HCT116 (cell line): ENCODE data around the gene ZNF367. TPM values are rescaled to one million over a fixed set of nuclear protein-coding genes. Genes with fewer than 3 reads are reported as not detected.

Experiments
- ATAC-seq: fragments of 200-7000 bp; cut with Tn5 transposase; 2 replicates; pipeline ENCODE4 v1.9.1; 2020; ENCODE audit warnings: mild to moderate bottlenecking, moderate library complexity
- BruUV-seq: library from RNA; stranded (reverse); fragments of 400-500 nt; replicated peaks from 2 replicates; lab custom pipeline; 2021; lab: Mats Ljungman, UMichigan
- CTCF ChIA-PET: fragments of 300-600 bp; sonication (Branson Sonifier 250); formaldehyde crosslinking; loops from one replicate; lab custom pipeline; 2021; ENCODE audit warnings: antibody characterized with exemption; lab: Charles Lee
- POLR2A ChIA-PET: fragments of 300-600, 350-600 bp; sonication (Branson Sonifier 250); formaldehyde crosslinking; loops from one replicate; lab custom pipeline; 2021; ENCODE audit warnings: antibody characterized with exemption; lab: Charles Lee
- RAD21 ChIA-PET, 2 experiments: fragments of 300-600 bp; sonication (Branson Sonifier 250); formaldehyde crosslinking; loops; one replicate each; lab custom pipeline; 2023; ENCODE audit warnings: low total read pairs in 2 of 2; ENCODE audit not compliant: uncharacterized antibody in 2 of 2, unreplicated experiment in 2 of 2, low non-redundant PET in 1 of 2; lab: Charles Lee
- DNase-seq: peaks from one replicate; pipeline ENCODE4 v3.0.0-alpha.2; 2010; ENCODE audit warnings: low read depth, low spot score
- H2AFZ ChIP-seq: fragments of 200-600 bp; shearing (Covaris generic), sonication (generic); 2 replicates; pipeline ENCODE4 v1.6.1; 2017; ENCODE audit warnings: low read depth, mixed run types, mixed read lengths, antibody characterized with exemption, low read length; ENCODE audit not compliant: poor library complexity, severe bottlenecking
- H3K27ac ChIP-seq: 2 replicates; pipeline ENCODE4 v1.5.1; 2012; ENCODE audit warnings: low read depth, low read length
- H3K27me3 ChIP-seq: fragments of 200-600 bp; sonication (generic); 2 replicates; pipeline ENCODE4 v1.6.1; 2016; ENCODE audit warnings: mixed run types, low read length, mixed read lengths; ENCODE audit not compliant: insufficient read depth
- H3K36me3 ChIP-seq, 2 experiments: fragments of 200-500 bp in 1 of 2; fragments of 200-600 bp in 1 of 2; sonication (Bioruptor generic) in 1 of 2; sonication (generic) in 1 of 2; 2 replicates each; pipeline versions ENCODE4 v1.5.1 to v1.6.1; 2014 to 2016; ENCODE audit warnings: low read length in 2 of 2, inconsistent platforms in 1 of 2, mixed read lengths in 1 of 2, mixed run types in 1 of 2; ENCODE audit not compliant: insufficient read depth in 2 of 2, control insufficient read depth in 1 of 2
- H3K4me1 ChIP-seq, 2 experiments: fragments of 200-600 bp in 1 of 2; sonication (generic) in 1 of 2; 2 replicates each; pipeline versions ENCODE4 v1.5.1 to v1.6.1; 2012 to 2017; ENCODE audit warnings: low read length in 2 of 2, inconsistent platforms in 1 of 2, mild to moderate bottlenecking in 1 of 2, mixed read lengths in 1 of 2, mixed run types in 1 of 2, moderate library complexity in 1 of 2; ENCODE audit not compliant: insufficient read depth in 2 of 2, control insufficient read depth in 1 of 2
- H3K4me2 ChIP-seq: fragments of 200-600 bp; sonication (generic); 2 replicates; pipeline ENCODE4 v1.6.1; 2017; ENCODE audit warnings: mixed run types, low read length, mixed read lengths
- H3K4me3 ChIP-seq, 2 experiments: fragments of 200-600 bp in 1 of 2; sonication (generic) in 1 of 2; replicated peaks in 1 of 2; 2 replicates each; pipeline ENCODE4 v1.5.1; 2011 to 2016; ENCODE audit warnings: low read length in 2 of 2, control low read depth in 1 of 2, low read depth in 1 of 2, mild to moderate bottlenecking in 1 of 2, mixed read lengths in 1 of 2, mixed run types in 1 of 2
- H3K79me2 ChIP-seq: fragments of 200-600 bp; sonication (generic); 2 replicates; pipeline ENCODE4 v1.6.1; 2017; ENCODE audit warnings: mild to moderate bottlenecking, mixed run types, low read length, moderate library complexity, mixed read lengths; ENCODE audit not compliant: insufficient read depth
- H3K9ac ChIP-seq: fragments of 200-600 bp; sonication (generic); 2 replicates; pipeline ENCODE4 v1.6.1; 2016; ENCODE audit warnings: low read length, mixed read lengths
- H3K9me2 ChIP-seq: fragments of 200-600 bp; sonication (generic), shearing (Covaris generic); 2 replicates; pipeline ENCODE4 v1.6.1; 2017; ENCODE audit warnings: mixed run types, mild to moderate bottlenecking, moderate library complexity; ENCODE audit not compliant: insufficient read depth
- H3K9me3 ChIP-seq, 2 experiments: fragments of 200-500 bp in 1 of 2; fragments of 200-600 bp in 1 of 2; sonication (Bioruptor generic) in 1 of 2; sonication (generic) in 1 of 2; 2 replicates each; pipeline ENCODE4 v1.6.1; 2014 to 2017; ENCODE audit warnings: low read length in 2 of 2, mixed read lengths in 2 of 2, inconsistent platforms in 1 of 2, low read depth in 1 of 2, mild to moderate bottlenecking in 1 of 2, mixed run types in 1 of 2, moderate library complexity in 1 of 2; ENCODE audit not compliant: control insufficient read depth in 1 of 2, insufficient read depth in 1 of 2
- H4K20me1 ChIP-seq: fragments of 200-600 bp; sonication (generic), shearing (Covaris generic); 2 replicates; pipeline ENCODE4 v1.6.1; 2017; ENCODE audit warnings: mixed run types, mild to moderate bottlenecking, moderate library complexity; ENCODE audit not compliant: insufficient read depth
- ATF3 ChIP-seq: IDR thresholded peaks from 2 replicates; pipeline ENCODE4 v1.6.1; 2012
- CBX3 ChIP-seq: IDR thresholded peaks from 2 replicates; pipeline ENCODE4 v1.6.1; 2012; ENCODE audit warnings: low read depth
- CEBPB ChIP-seq: IDR thresholded peaks from 2 replicates; pipeline ENCODE4 v1.6.1; 2012; ENCODE audit warnings: low read depth
- CTCF ChIP-seq, 3 experiments: fragments of 200-600 bp in 1 of 3; sonication (generic) in 1 of 3; IDR thresholded peaks in 2 of 3; conservative IDR thresholded peaks in 1 of 3; 2 replicates each; pipeline ENCODE4 v1.5.1; 2012 to 2017; ENCODE audit warnings: low read depth in 2 of 3, low read length in 2 of 3, antibody characterized with exemption in 1 of 3, borderline replicate concordance in 1 of 3, control low read depth in 1 of 3, mild to moderate bottlenecking in 1 of 3, mixed read lengths in 1 of 3, mixed run types in 1 of 3, moderate library complexity in 1 of 3; ENCODE audit not compliant: insufficient read depth in 1 of 3
- EGR1 ChIP-seq: IDR thresholded peaks from 2 replicates; pipeline ENCODE4 v1.6.1; 2012; ENCODE audit warnings: low read depth
- EZH2 ChIP-seq: fragments of 200-600 bp; sonication (generic); IDR thresholded peaks from 2 replicates; pipeline ENCODE4 v1.6.1; 2017; ENCODE audit warnings: antibody characterized with exemption, mixed run types
- EZH2phosphoT487 ChIP-seq: fragments of 200-600 bp; IDR thresholded peaks from 2 replicates; pipeline ENCODE4 v1.6.1; 2018; ENCODE audit warnings: antibody characterized with exemption, borderline replicate concordance
- FOSL1 ChIP-seq: IDR thresholded peaks from 2 replicates; pipeline ENCODE4 v1.6.1; 2012; ENCODE audit warnings: low read depth
- POLR2A ChIP-seq: IDR thresholded peaks from 2 replicates; pipeline ENCODE4 v1.7.0; 2011; ENCODE audit warnings: borderline replicate concordance; ENCODE audit not compliant: insufficient read depth, insufficient read length; ENCODE audit errors: extremely low read depth
- POLR2AphosphoS5 ChIP-seq: IDR thresholded peaks from 2 replicates; pipeline ENCODE4 v1.6.1; 2011; ENCODE audit warnings: mild to moderate bottlenecking, low read depth, low read length, moderate library complexity
- REST ChIP-seq: IDR thresholded peaks from 2 replicates; pipeline ENCODE4 v1.6.1; 2012; ENCODE audit warnings: low read depth
- SP1 ChIP-seq: IDR thresholded peaks from 2 replicates; pipeline ENCODE4 v1.6.1; 2012; ENCODE audit warnings: low read depth
- SRF ChIP-seq: IDR thresholded peaks from 2 replicates; pipeline ENCODE4 v1.6.1; 2012; ENCODE audit warnings: low read depth
- TCF7L2 ChIP-seq: IDR thresholded peaks from 2 replicates; pipeline ENCODE4 v1.7.0; 2011; ENCODE audit warnings: borderline replicate concordance, inconsistent platforms; ENCODE audit not compliant: insufficient read depth, insufficient read length; ENCODE audit errors: extremely low read depth
- ZFX ChIP-seq: fragments of 450-650 bp; IDR thresholded peaks from 2 replicates; pipeline ENCODE4 v1.6.1; 2017
- ZNF274 ChIP-seq: fragments of 200-500 bp; sonication (Bioruptor generic); IDR thresholded peaks from 2 replicates; pipeline ENCODE4 v1.6.1; 2014; ENCODE audit warnings: mild to moderate bottlenecking, low read depth, low read length, inconsistent platforms
- intact Hi-C: fragments of 100-400 bp; cut with micrococcal nuclease; formaldehyde crosslinking; loops from 2 replicates; pipeline ENCODE4 v1.10.0; 2022
- total RNA-seq: library from RNA; stranded (reverse); gene quantifications from one replicate; pipeline ENCODE4 v1.2.1, GENCODE V29; 2021; ENCODE audit not compliant: unreplicated experiment

The ZNF367 gene
- total RNA-seq, 1 experiment from 2014 or later: 18.1 TPM

GRCh38 chr9:96386157-96386556 is 32.0 kb downstream of the ZNF367 start:
- BruUV-seq: no TSS peak
- no peak for TF ChIP-seq POLR2AphosphoS5
- no peak for TF ChIP-seq EZH2phosphoT487
- TF ChIP-seq CTCF (IDR thresholded peaks at IDR 0.05 in 2 of 3, conservative IDR thresholded peaks at IDR 0.05 in 1 of 3; ENCODE audit: borderline replicate concordance in 1 of 3, insufficient read depth in 1 of 3, low read depth in 2 of 3, low read length in 2 of 3): no peak
- no peak for TF ChIP-seq FOSL1
- TF ChIP-seq ATF3: no peak
- no peak for TF ChIP-seq SRF
- no peak for TF ChIP-seq TCF7L2
- no peak for TF ChIP-seq ZNF274
- TF ChIP-seq EZH2: no peak
- no peak for TF ChIP-seq EGR1
- no peak for TF ChIP-seq CEBPB
- TF ChIP-seq ZFX: no peak
- TF ChIP-seq POLR2A: no peak
- TF ChIP-seq SP1: no peak
- TF ChIP-seq CBX3: no peak
- no peak for TF ChIP-seq REST
- no peaks in the 10 kb centered on the region for H3K9me2 ChIP-seq
- DNase-seq: no peak
- no peaks in the 10 kb centered on the region for H3K9me3 ChIP-seq
- H3K4me1 ChIP-seq: peaks cover 13 to 29% of the 10 kb centered on the region in 2 experiments
- no peak overlapping the region for H2AFZ ChIP-seq
- H3K27ac ChIP-seq: no peak overlapping the region
- peaks cover 12 to 22% of the 10 kb centered on the region in 2 experiments; a peak in 3 of 4 replicates for H3K36me3 ChIP-seq
- H3K27me3 ChIP-seq: no peaks in the 10 kb centered on the region
- no peak overlapping the region for H3K9ac ChIP-seq
- peaks cover 19% of the 10 kb centered on the region for H3K79me2 ChIP-seq
- H4K20me1 ChIP-seq: no peaks in the 10 kb centered on the region
- ChIA-PET CTCF (no interaction called here), RAD21 (no interaction called here), POLR2A (no interaction called here)
- H3K4me3 ChIP-seq: no peak overlapping the region
- no peak for ATAC-seq
- no peak overlapping the region for H3K4me2 ChIP-seq
- intact Hi-C loops: no loop called here
